Mucosa of descending colon (tissue), 3 donors: ENCODE results near the gene AADACL4. TPM values are rescaled to one million over a fixed set of nuclear protein-coding genes. Genes with fewer than 3 reads are reported as not detected.
A peak's percentile ranks its signal among the peaks of the same experiment; 100 is the strongest.

Experiments
- ATAC-seq: fragments of 200-7000 bp; cut with Tn5 transposase; one replicate; pipeline ENCODE4 v1.9.1; 2020; ENCODE audit warnings: mild to moderate bottlenecking, moderate library complexity
- DNase-seq, 3 donors: peaks; one replicate each; pipeline ENCODE4 v3.0.0-alpha.2; 2020
- H3K36me3 ChIP-seq: fragments of 200-600 bp; one replicate; pipeline ENCODE4 v1.8.0; 2021; ENCODE audit warnings: low read depth, mild to moderate bottlenecking
- H3K4me1 ChIP-seq: fragments of 200-600 bp; one replicate; pipeline ENCODE4 v1.8.0; 2021; ENCODE audit warnings: low read depth, mild to moderate bottlenecking
- H3K4me3 ChIP-seq: fragments of 200-600 bp; one replicate; pipeline ENCODE4 v1.8.0; 2021; ENCODE audit warnings: mild to moderate bottlenecking
- H3K9me3 ChIP-seq: fragments of 200-600 bp; one replicate; pipeline ENCODE4 v1.8.0; 2021; ENCODE audit warnings: mild to moderate bottlenecking
- intact Hi-C, 2 donors: fragments of 100-400 bp; cut with DNase I in 1 of 2; cut with micrococcal nuclease in 1 of 2; formaldehyde crosslinking; loops; one replicate each; pipeline versions ENCODE4 v1.11.0 to v1.11.1; 2022; cut with DNase I, micrococcal nuclease
- total RNA-seq, 3 donors: library from RNA; stranded (reverse); fragmentation: NEBNext Ultra II Directional in 2 of 3; extraction: Animal tissue kit (Norgen Biotek cat#: 25700) in 2 of 3; gene quantifications; one replicate each; pipeline versions ENCODE4 v1.2.1 to v1.2.4, GENCODE V29; 2021 to 2023
- TF ChIP-seq, protein P1 (sequence below): fragments of 200-600 bp; IDR thresholded peaks from one replicate; pipeline ENCODE4 v1.8.0; 2022; ENCODE audit warnings: antibody characterized with exemption, mild to moderate bottlenecking
- donor health status: DM: no; HTN: no; CAD: no; lungs with moderate emphysema.
- donor health status: DM: no; HTN: no; CAD: no.
- donor health status: DM: no; HTN: yes; CAD: no.

AADACL4 gene
- total RNA-seq, 3 donors from 2014 or later = not detected

GRCh38 chr1:12597792-12598191 lies 46.1 kb upstream of the AADACL4 start:
- no peak for ATAC-seq
- Histone ChIP-seq H3K4me3 (no peak overlapping the region), H3K9me3 (no peaks in the 10 kb centered on the region), H3K4me1 (peaks cover 52% of the 10 kb centered on the region), H3K36me3 (no peaks in the 10 kb centered on the region)
- TF ChIP-seq, protein P1, sequence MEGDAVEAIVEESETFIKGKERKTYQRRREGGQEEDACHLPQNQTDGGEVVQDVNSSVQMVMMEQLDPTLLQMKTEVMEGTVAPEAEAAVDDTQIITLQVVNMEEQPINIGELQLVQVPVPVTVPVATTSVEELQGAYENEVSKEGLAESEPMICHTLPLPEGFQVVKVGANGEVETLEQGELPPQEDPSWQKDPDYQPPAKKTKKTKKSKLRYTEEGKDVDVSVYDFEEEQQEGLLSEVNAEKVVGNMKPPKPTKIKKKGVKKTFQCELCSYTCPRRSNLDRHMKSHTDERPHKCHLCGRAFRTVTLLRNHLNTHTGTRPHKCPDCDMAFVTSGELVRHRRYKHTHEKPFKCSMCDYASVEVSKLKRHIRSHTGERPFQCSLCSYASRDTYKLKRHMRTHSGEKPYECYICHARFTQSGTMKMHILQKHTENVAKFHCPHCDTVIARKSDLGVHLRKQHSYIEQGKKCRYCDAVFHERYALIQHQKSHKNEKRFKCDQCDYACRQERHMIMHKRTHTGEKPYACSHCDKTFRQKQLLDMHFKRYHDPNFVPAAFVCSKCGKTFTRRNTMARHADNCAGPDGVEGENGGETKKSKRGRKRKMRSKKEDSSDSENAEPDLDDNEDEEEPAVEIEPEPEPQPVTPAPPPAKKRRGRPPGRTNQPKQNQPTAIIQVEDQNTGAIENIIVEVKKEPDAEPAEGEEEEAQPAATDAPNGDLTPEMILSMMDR = no peak
- peak in 1 of 3 donors; percentile 37 for DNase-seq
- intact Hi-C loops = no loop called here

DNA sequence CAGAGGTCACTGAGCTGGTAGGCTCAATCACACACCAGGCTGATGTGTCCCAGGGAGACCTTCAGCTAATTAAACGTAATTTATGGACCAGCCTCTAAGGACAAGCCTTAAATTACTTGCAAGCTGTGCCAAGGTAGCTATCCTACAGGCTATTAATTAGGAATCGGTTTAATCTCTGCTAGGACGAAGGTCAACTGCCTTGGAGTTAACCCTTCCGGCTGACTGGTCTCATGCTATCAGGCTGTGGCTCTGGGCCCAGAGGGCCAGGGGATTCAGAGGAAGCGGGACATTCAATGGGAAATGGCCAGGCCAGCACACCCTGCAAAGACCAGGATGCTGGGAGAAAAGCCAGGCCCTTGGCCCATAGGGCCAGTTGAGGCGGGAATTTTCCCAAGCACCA lies 44.9 kb upstream of the AADACL4 start:
- intact Hi-C loops = no loop called here
- TF ChIP-seq, protein P1 = no peak
- Histone ChIP-seq H3K4me3 (no peak overlapping the region), H3K9me3 (no peaks in the 10 kb centered on the region), H3K36me3 (no peaks in the 10 kb centered on the region), H3K4me1 (peaks cover 50% of the 10 kb centered on the region)
- no peak for ATAC-seq
- no peak for DNase-seq

DNA sequence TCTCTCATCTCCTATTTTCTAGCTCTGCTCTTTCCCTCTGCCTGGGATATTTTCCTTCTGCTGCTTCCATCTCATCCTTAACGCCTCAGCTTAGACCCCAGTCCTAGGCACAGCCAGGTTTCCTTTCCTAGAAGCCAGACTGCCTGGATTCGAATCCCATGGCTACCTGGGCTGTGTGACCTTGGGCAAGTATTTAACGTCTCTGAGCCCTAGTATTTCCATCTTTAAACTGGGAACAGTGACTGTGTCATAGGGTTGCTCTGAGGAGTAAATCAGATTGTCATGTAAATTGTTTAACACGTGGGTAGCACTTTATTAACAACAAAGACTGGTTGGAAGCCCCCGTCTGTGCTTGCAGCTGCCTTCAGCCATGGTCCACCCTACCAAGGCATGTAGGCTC lies 44.2 kb upstream of the AADACL4 start:
- Histone ChIP-seq H3K4me1 (peaks cover 49% of the 10 kb centered on the region), H3K9me3 (no peaks in the 10 kb centered on the region), H3K36me3 (no peaks in the 10 kb centered on the region), H3K4me3 (no peak overlapping the region)
- DNase-seq (no peak), ATAC-seq (no peak)
- TF ChIP-seq, protein P1 = no peak
- intact Hi-C loops = no loop called here

- no peak for ATAC-seq
- DNase-seq = peak in 1 of 3 donors; percentile 65
- intact Hi-C loops = no loop called here
- Histone ChIP-seq H3K4me3 (no peak overlapping the region), H3K36me3 (no peaks in the 10 kb centered on the region), H3K4me1 (peaks cover 45% of the 10 kb centered on the region), H3K9me3 (no peaks in the 10 kb centered on the region)
- TF ChIP-seq, protein P1 = no peak
Observed at GRCh38 chr1:12600335-12600734, 43.5 kb upstream of the AADACL4 start.

GRCh38 chr1:12600880-12601633 lies 42.8 kb upstream of the AADACL4 start:
- Histone ChIP-seq H3K4me3 (no peak overlapping the region), H3K9me3 (no peaks in the 10 kb centered on the region), H3K4me1 (peaks cover 41% of the 10 kb centered on the region), H3K36me3 (no peaks in the 10 kb centered on the region)
- TF ChIP-seq, protein P1 = peak; percentile 44
- intact Hi-C loops = no loop called here
- DNase-seq (peak in 2 of 3 donors; percentile 70 to 78), ATAC-seq (peak; percentile 54)
